ENCODE data around the gene ERICH6B. TPM values are rescaled to one million over a fixed set of nuclear protein-coding genes. Genes with fewer than 3 reads are reported as not detected.

Gene ERICH6B
- total RNA-seq, 1 donor from 2014 or later: not detected

- Histone ChIP-seq H3K27ac (ENCODE audit: low read depth, low read length) (no peak overlapping the region), H3K36me3 (ENCODE audit: insufficient read depth, low read length) (peaks cover 36% of the 10 kb centered on the region), H3K79me2 (ENCODE audit: insufficient read depth, low read length) (peaks cover 5% of the 10 kb centered on the region), H3K27me3 (ENCODE audit: insufficient read depth, low read length) (no peaks in the 10 kb centered on the region), H3K4me3 (ENCODE audit: insufficient read depth, low read depth, low read length) (no peak overlapping the region), H3K4me1 (ENCODE audit: insufficient read depth, low read length) (no peaks in the 10 kb centered on the region), H3K9ac (ENCODE audit: low read length) (no peak overlapping the region), H4K20me1 (ENCODE audit: insufficient read depth, low read length) (peaks cover 57% of the 10 kb centered on the region), H3K4me2 (ENCODE audit: low read length) (no peak overlapping the region), H2AFZ (ENCODE audit: low read depth, low read length) (no peak overlapping the region), H3K9me3 (ENCODE audit: insufficient read depth, low read depth, low read length) (no peaks in the 10 kb centered on the region)
- Mint-ChIP-seq H3K4me3 (ENCODE audit: unreplicated experiment) (no peak overlapping the region), H3K27ac (ENCODE audit: unreplicated experiment) (no peak overlapping the region), H3K9me3 (ENCODE audit: unreplicated experiment) (no peaks in the 10 kb centered on the region), H3K4me1 (ENCODE audit: low read depth, unreplicated experiment) (peaks cover 3% of the 10 kb centered on the region), H3K36me3 (ENCODE audit: low read depth, unreplicated experiment) (peaks cover 28% of the 10 kb centered on the region), H3K27me3 (ENCODE audit: low read depth, unreplicated experiment) (no peaks in the 10 kb centered on the region)
- DNase-seq (ENCODE audit: low read depth) (no peak), FAIRE-seq (no peak)
- TF ChIP-seq CTCF (IDR thresholded peaks at IDR 0.05; ENCODE audit: insufficient read depth, low read depth, low read length): no peak
- no peak for TF ChIP-seq EZH2 (IDR thresholded peaks at IDR 0.05; ENCODE audit: insufficient read depth, low read length)
Observed at GRCh38 chr13:45508776-45509175, 106.8 kb downstream of the ERICH6B start.

- FAIRE-seq: no peak
- peaks cover 19% of the 10 kb centered on the region for H3K79me2 ChIP-seq (ENCODE audit: insufficient read depth, low read length)
Observed at GRCh38 chr13:45506811-45507210, 108.7 kb downstream of the ERICH6B start.

More at GRCh38 chr13:45506811-45507210, 108.7 kb downstream of the ERICH6B start:
- no peak overlapping the region for H3K9ac ChIP-seq (ENCODE audit: low read length)
- no peak overlapping the region for H3K27ac ChIP-seq (ENCODE audit: low read depth, low read length)
- Mint-ChIP-seq H3K27me3 (ENCODE audit: low read depth, unreplicated experiment) (no peaks in the 10 kb centered on the region), H3K4me3 (ENCODE audit: unreplicated experiment) (no peak overlapping the region), H3K9me3 (ENCODE audit: unreplicated experiment) (no peaks in the 10 kb centered on the region), H3K27ac (ENCODE audit: unreplicated experiment) (no peak overlapping the region), H3K36me3 (ENCODE audit: low read depth, unreplicated experiment) (peaks cover 31% of the 10 kb centered on the region), H3K4me1 (ENCODE audit: low read depth, unreplicated experiment) (peaks cover 3% of the 10 kb centered on the region)
- no peak overlapping the region for H2AFZ ChIP-seq (ENCODE audit: low read depth, low read length)
- no peaks in the 10 kb centered on the region for H3K9me3 ChIP-seq (ENCODE audit: insufficient read depth, low read depth, low read length)
- peaks cover 69% of the 10 kb centered on the region for H4K20me1 ChIP-seq (ENCODE audit: insufficient read depth, low read length)
- H3K36me3 ChIP-seq (ENCODE audit: insufficient read depth, low read length): peaks cover 34% of the 10 kb centered on the region
- peaks cover under 1% of the 10 kb centered on the region for H3K4me1 ChIP-seq (ENCODE audit: insufficient read depth, low read length)
- TF ChIP-seq CTCF (IDR thresholded peaks at IDR 0.05; ENCODE audit: insufficient read depth, low read depth, low read length) (no peak), EZH2 (IDR thresholded peaks at IDR 0.05; ENCODE audit: insufficient read depth, low read length) (no peak)
- no peak for DNase-seq (ENCODE audit: low read depth)
- H3K4me3 ChIP-seq (ENCODE audit: insufficient read depth, low read depth, low read length): no peak overlapping the region
- no peaks in the 10 kb centered on the region for H3K27me3 ChIP-seq (ENCODE audit: insufficient read depth, low read length)
- no peak overlapping the region for H3K4me2 ChIP-seq (ENCODE audit: low read length)
